Body of pancreas (tissue), 4 donors: ENCODE results near the gene SLC47A2.

Experiments
- POLR2A ChIP-seq, 3 donors: fragments of 450-650 bp; IDR thresholded peaks; one replicate each; pipeline ENCODE4 v1.6.1; 2016; ENCODE audit warnings: antibody characterized with exemption in 3 of 3, mild to moderate bottlenecking in 2 of 3
- TF ChIP-seq, protein P1 (sequence below), 7 experiments: fragments of 450-650 bp in 4 of 7; fragments of 200-600 bp in 3 of 7; sonication (generic) in 3 of 7; IDR thresholded peaks; one replicate each; pipeline ENCODE4 v1.5.1; 2016 to 2019; ENCODE audit warnings: antibody characterized with exemption in 7 of 7

DNA sequence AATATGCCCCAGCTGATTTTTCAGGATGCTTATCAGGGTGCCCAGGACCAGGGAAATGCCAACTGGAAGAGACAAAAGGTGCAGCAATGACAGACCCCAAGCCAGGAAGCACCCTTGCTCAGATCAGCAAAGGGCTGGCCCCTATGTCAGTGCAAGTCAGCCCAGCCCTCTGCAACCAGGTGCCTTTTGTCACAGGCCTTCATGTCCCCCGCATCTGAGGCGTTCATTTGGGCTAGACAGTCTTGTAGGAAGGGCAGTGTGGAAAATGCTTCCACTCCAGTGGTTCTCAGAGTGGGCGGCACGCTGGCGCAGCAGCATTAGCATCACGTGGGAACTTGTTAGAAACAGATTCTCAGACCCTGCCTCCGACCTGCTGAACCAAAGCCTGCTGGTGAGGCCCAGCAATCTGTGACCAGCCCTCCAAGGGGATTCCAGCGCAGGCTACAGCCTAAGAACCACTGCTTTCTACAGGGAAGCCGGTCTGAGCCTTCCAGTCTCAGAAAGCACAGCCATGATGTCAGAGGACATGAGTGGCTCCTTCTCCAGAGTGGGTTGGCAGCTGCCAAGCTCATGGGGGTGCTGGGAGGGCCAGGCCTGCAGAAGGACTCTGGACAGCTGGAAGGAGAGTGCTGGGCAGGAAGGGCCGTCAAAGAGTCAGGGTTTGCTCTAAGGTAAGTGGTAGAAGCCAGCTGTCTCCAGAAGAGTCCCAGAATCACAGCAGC is 13.1 kb downstream of the SLC47A2 start:
- no peak for TF ChIP-seq POLR2A (IDR thresholded peaks at IDR 0.05)
- TF ChIP-seq, protein P1, sequence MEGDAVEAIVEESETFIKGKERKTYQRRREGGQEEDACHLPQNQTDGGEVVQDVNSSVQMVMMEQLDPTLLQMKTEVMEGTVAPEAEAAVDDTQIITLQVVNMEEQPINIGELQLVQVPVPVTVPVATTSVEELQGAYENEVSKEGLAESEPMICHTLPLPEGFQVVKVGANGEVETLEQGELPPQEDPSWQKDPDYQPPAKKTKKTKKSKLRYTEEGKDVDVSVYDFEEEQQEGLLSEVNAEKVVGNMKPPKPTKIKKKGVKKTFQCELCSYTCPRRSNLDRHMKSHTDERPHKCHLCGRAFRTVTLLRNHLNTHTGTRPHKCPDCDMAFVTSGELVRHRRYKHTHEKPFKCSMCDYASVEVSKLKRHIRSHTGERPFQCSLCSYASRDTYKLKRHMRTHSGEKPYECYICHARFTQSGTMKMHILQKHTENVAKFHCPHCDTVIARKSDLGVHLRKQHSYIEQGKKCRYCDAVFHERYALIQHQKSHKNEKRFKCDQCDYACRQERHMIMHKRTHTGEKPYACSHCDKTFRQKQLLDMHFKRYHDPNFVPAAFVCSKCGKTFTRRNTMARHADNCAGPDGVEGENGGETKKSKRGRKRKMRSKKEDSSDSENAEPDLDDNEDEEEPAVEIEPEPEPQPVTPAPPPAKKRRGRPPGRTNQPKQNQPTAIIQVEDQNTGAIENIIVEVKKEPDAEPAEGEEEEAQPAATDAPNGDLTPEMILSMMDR (IDR thresholded peaks at IDR 0.05), result no peak
